Caco-2 (cell line): Measurements from ENCODE around the gene TOMM6. TPM values are rescaled to one million over a fixed set of nuclear protein-coding genes. Genes with fewer than 3 reads are reported as not detected.

Source experiments
- BruUV-seq: library from RNA; stranded (reverse); fragments of 400-500 nt; replicated peaks from 2 replicates; lab custom pipeline; 2021; lab: Mats Ljungman, UMichigan
- CTCF ChIA-PET: fragments of 300-600 bp; sonication (Branson Sonifier 250); formaldehyde crosslinking; loops from one replicate; lab custom pipeline; 2022; ENCODE audit warnings: antibody characterized with exemption; lab: Charles Lee
- POLR2A ChIA-PET: fragments of 300-600 bp; sonication (Branson Sonifier 250); formaldehyde crosslinking; loops from one replicate; lab custom pipeline; 2022; ENCODE audit warnings: antibody characterized with exemption; lab: Charles Lee
- DNase-seq, 2 experiments: peaks; one replicate each; pipeline versions ENCODE4 v3.0.0 to v3.0.0-alpha.2; 2020 to 2022
- H3K27me3 ChIP-seq: replicated peaks from 2 replicates; pipeline ENCODE4 v1.6.0; 2011; ENCODE audit warnings: low read length; ENCODE audit not compliant: control insufficient read depth, insufficient read depth
- H3K36me3 ChIP-seq: 2 replicates; pipeline ENCODE4 v1.5.1; 2011; ENCODE audit warnings: low read length; ENCODE audit not compliant: control insufficient read depth, insufficient read depth
- H3K4me1 ChIP-seq: fragments of 250-450 bp; sonication (Bioruptor Pico); 2 replicates; pipeline ENCODE4 v1.5.1; 2020; ENCODE audit warnings: mild to moderate bottlenecking
- H3K4me3 ChIP-seq: 2 replicates; pipeline ENCODE4 v1.5.1; 2011; ENCODE audit warnings: low read depth, mild to moderate bottlenecking, control low read depth, low read length
- H3K9me3 ChIP-seq: fragments of 250-450 bp; sonication (Bioruptor Pico); 2 replicates; pipeline ENCODE4 v1.5.1; 2020; ENCODE audit warnings: mild to moderate bottlenecking, moderate library complexity
- H3K27ac Mint-ChIP-seq: one replicate; pipeline ENCODE4 v1.8.0; 2022; ENCODE audit warnings: mixed read lengths; ENCODE audit not compliant: unreplicated experiment
- H3K27me3 Mint-ChIP-seq: one replicate; pipeline ENCODE4 v1.8.0; 2022; ENCODE audit warnings: mixed read lengths; ENCODE audit not compliant: insufficient read depth, unreplicated experiment
- H3K36me3 Mint-ChIP-seq: one replicate; pipeline ENCODE4 v1.8.0; 2022; ENCODE audit warnings: mild to moderate bottlenecking, mixed read lengths; ENCODE audit not compliant: insufficient read depth, unreplicated experiment
- H3K4me1 Mint-ChIP-seq: one replicate; pipeline ENCODE4 v1.8.0; 2022; ENCODE audit warnings: low read depth, mixed read lengths; ENCODE audit not compliant: unreplicated experiment
- H3K4me3 Mint-ChIP-seq: one replicate; pipeline ENCODE4 v1.8.0; 2022; ENCODE audit warnings: mild to moderate bottlenecking, moderate library complexity, mixed read lengths; ENCODE audit not compliant: unreplicated experiment
- H3K9me3 Mint-ChIP-seq: one replicate; pipeline ENCODE4 v1.8.0; 2022; ENCODE audit warnings: mixed read lengths; ENCODE audit not compliant: unreplicated experiment
- intact Hi-C: fragments of 100-400 bp; cut with micrococcal nuclease; formaldehyde crosslinking; loops from one replicate; pipeline ENCODE4 v1.10.0; 2022; ENCODE audit not compliant: unreplicated experiment
- total RNA-seq: library from RNA; stranded (reverse); gene quantifications from 2 replicates; pipeline ENCODE4 v1.2.3, GENCODE V29; 2022
- TF ChIP-seq, protein P1 (sequence below), 2 experiments: fragments of 200-600 bp in 1 of 2; IDR thresholded peaks; 1 replicate in 1 of 2; 2 replicates in 1 of 2; pipeline versions ENCODE4 v1.5.1 to v1.8.0; 2011 to 2022; ENCODE audit warnings: antibody characterized with exemption in 1 of 2, control low read depth in 1 of 2, inconsistent platforms in 1 of 2, low read depth in 1 of 2, low read length in 1 of 2, mild to moderate bottlenecking in 1 of 2, moderate library complexity in 1 of 2; ENCODE audit not compliant: insufficient read depth in 1 of 2, severe bottlenecking in 1 of 2, unreplicated experiment in 1 of 2

TOMM6 gene
- total RNA-seq, 1 experiment from 2014 or later: 224 TPM

DNA sequence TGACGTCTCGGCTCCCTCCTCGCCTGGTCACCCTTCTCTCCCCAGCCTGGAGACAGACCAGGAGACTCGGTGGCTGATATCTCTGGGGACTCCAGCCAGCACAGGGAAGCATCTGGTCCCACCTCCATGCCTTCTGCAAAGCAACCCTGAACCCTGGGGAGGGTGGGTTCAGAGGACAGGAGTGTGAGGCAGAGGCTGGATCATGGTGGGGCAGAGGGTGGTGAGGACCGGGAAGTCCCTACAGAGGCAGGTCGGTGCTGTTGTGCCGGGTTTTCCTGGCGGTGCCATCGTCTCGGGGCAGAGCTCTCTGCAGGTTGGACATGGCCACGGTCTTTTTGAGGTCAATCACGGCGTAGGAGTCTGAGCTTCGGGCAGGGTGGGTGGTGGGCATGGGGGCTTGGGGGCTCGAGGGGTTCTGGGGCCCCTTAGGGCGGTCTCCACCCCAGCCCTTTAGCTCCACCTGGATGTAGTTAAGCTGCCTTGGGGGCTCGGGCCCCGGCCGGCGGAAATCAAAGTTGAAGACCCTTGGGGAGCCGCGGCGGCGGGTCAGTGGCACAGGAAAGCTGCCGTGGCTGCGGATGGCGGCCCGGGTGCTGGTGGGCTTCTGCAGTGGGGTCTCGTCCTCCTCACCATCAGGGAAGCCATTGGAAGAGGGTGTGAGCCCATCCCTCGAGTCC, 17.0 kb upstream of the TOMM6 start:
- intact Hi-C loops: no loop called here
- TF ChIP-seq, protein P1, sequence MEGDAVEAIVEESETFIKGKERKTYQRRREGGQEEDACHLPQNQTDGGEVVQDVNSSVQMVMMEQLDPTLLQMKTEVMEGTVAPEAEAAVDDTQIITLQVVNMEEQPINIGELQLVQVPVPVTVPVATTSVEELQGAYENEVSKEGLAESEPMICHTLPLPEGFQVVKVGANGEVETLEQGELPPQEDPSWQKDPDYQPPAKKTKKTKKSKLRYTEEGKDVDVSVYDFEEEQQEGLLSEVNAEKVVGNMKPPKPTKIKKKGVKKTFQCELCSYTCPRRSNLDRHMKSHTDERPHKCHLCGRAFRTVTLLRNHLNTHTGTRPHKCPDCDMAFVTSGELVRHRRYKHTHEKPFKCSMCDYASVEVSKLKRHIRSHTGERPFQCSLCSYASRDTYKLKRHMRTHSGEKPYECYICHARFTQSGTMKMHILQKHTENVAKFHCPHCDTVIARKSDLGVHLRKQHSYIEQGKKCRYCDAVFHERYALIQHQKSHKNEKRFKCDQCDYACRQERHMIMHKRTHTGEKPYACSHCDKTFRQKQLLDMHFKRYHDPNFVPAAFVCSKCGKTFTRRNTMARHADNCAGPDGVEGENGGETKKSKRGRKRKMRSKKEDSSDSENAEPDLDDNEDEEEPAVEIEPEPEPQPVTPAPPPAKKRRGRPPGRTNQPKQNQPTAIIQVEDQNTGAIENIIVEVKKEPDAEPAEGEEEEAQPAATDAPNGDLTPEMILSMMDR (IDR thresholded peaks at IDR 0.05; ENCODE audit: insufficient read depth in 1 of 2, low read depth in 1 of 2, low read length in 1 of 2, severe bottlenecking in 1 of 2, unreplicated experiment in 1 of 2): no peak
- Histone ChIP-seq H3K9me3 (no peaks in the 10 kb centered on the region), H3K4me1 (peaks cover 32% of the 10 kb centered on the region), H3K36me3 (peaks cover 2% of the 10 kb centered on the region; the same call in 1 of the 2 replicates), H3K27me3 (no peaks in the 10 kb centered on the region), H3K4me3 (no peak overlapping the region)
- H3K36me3 Mint-ChIP-seq: peaks cover 17% of the 10 kb centered on the region
- no peaks in the 10 kb centered on the region for H3K9me3 Mint-ChIP-seq
- CTCF ChIA-PET: no interaction called here
- DNase-seq: no peak
- BruUV-seq: no TSS peak
- peaks cover 6% of the 10 kb centered on the region for H3K4me1 Mint-ChIP-seq
- no peak overlapping the region for H3K27ac Mint-ChIP-seq
- H3K4me3 Mint-ChIP-seq: no peak overlapping the region
- no peaks in the 10 kb centered on the region for H3K27me3 Mint-ChIP-seq
- POLR2A ChIA-PET: no interaction called here

DNA sequence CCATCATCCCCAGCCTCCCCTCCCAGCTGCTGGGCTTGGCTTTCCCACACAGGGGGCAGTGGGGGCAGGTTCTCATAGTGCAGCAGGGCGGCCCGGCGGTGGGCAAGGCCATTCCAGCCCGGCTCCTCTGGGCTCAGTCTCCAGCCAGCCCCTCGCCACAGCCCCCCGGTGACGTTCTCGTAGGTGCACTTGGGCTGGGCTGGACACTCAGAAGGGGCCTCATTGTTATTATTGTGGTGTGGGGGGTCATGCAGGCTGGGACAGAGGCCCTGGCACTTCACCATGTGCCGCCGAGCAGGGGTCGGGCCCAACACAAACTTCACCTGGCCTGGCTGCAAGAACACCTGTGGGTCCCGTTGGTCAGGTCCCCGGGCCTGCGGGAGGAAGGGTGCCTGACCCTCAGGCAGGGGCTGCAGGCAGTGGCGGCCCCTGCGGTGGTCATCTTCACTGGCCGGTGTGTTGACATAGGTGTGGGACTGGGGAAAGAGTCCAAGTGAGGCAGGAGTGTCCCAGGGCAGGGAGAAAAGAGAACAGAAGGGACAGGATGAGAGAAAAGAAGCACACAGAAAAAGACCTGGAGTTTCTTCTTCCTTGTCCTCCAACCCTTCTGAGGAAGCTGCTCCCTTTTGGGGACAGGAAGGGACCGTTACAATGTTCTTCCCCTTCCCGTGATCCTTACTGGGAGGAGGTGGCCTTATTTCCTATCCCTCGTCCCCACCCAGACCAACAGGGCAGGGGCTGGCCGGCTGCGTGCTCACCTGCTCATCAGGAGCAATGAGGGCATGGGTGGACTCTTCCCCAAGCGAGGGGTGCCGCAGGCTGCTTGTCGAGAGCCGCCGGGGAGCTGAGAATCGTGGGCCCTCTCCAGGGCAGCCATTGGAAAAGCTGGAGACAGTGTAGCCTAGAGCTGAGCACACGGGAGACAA, 16.2 kb upstream of the TOMM6 start:
- BruUV-seq: no TSS peak
- H3K4me3 Mint-ChIP-seq: no peak overlapping the region
- no peak overlapping the region for H3K27ac Mint-ChIP-seq
- peaks cover 6% of the 10 kb centered on the region for H3K4me1 Mint-ChIP-seq
- intact Hi-C loops: no loop called here
- H3K36me3 ChIP-seq: peaks cover 2% of the 10 kb centered on the region; the same call in 1 of the 2 replicates
- TF ChIP-seq, protein P1 (IDR thresholded peaks at IDR 0.05; ENCODE audit: insufficient read depth in 1 of 2, low read depth in 1 of 2, low read length in 1 of 2, severe bottlenecking in 1 of 2, unreplicated experiment in 1 of 2): no peak
- ChIA-PET CTCF (no interaction called here), POLR2A (no interaction called here)
- H3K36me3 Mint-ChIP-seq: peaks cover 17% of the 10 kb centered on the region
- no peaks in the 10 kb centered on the region for H3K27me3 ChIP-seq
- H3K4me1 ChIP-seq: peaks cover 31% of the 10 kb centered on the region
- H3K4me3 ChIP-seq: no peak overlapping the region
- no peaks in the 10 kb centered on the region for H3K27me3 Mint-ChIP-seq
- no peak for DNase-seq
- H3K9me3 ChIP-seq: no peaks in the 10 kb centered on the region
- no peaks in the 10 kb centered on the region for H3K9me3 Mint-ChIP-seq

DNA sequence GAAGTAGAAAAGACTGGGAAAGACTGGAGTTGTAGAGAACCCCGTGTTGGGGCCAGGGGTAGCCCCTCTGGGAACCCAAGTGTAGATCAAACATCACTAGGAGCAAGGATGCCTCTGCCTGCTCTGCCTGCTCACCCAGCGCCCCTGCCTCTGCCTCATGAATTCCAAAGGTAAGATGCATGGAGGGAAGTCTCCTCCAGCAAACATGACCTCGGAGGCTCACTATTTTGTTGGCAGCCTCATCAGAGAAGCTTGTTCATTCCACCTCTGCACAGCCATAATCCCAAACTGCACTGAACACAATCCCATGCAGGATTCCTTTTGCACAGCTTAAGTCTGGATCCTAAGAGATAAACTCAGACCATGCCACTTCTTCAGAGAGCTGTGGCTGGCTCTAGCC, 12.7 kb upstream of the TOMM6 start:
- CTCF ChIA-PET: interaction anchor here (0.7 to 2.3 kb wide), 4 partner anchors 12 to 62 kb away, joined by 3 to 11 read pairs (median 5); partner anchors contain the start of gene TOMM6
- TF ChIP-seq, protein P1 (IDR thresholded peaks at IDR 0.05; ENCODE audit: insufficient read depth in 1 of 2, low read depth in 1 of 2, low read length in 1 of 2, severe bottlenecking in 1 of 2, unreplicated experiment in 1 of 2): no peak
- Histone ChIP-seq H3K36me3 (peaks cover 5% of the 10 kb centered on the region), H3K9me3 (no peaks in the 10 kb centered on the region), H3K4me1 (no peaks in the 10 kb centered on the region), H3K27me3 (no peaks in the 10 kb centered on the region), H3K4me3 (no peak overlapping the region)
- H3K27ac Mint-ChIP-seq: no peak overlapping the region
- no peaks in the 10 kb centered on the region for H3K27me3 Mint-ChIP-seq
- no peaks in the 10 kb centered on the region for H3K9me3 Mint-ChIP-seq
- no peak overlapping the region for H3K4me3 Mint-ChIP-seq
- DNase-seq: no peak
- H3K4me1 Mint-ChIP-seq: no peaks in the 10 kb centered on the region
- POLR2A ChIA-PET: no interaction called here
- peaks cover 11% of the 10 kb centered on the region for H3K36me3 Mint-ChIP-seq
- no TSS peak for BruUV-seq
- intact Hi-C loops: no loop called here
